NB4 (cell line): Measurements from ENCODE around the gene CRX.

Experiments used
- POLR2A ChIP-seq: IDR thresholded peaks from 2 replicates; pipeline ENCODE4 v1.6.1; 2011; ENCODE audit warnings: mild to moderate bottlenecking; ENCODE audit not compliant: insufficient read length; ENCODE audit errors: extremely low read depth
- TF ChIP-seq, protein P1 (sequence below): IDR thresholded peaks from one replicate; pipeline ENCODE4 v1.5.1; 2012; ENCODE audit warnings: low read depth, low read length
- TF ChIP-seq, protein P2 (sequence below): IDR thresholded peaks from 2 replicates; pipeline ENCODE4 v1.6.1; 2011; ENCODE audit warnings: low read depth, low read length

DNA sequence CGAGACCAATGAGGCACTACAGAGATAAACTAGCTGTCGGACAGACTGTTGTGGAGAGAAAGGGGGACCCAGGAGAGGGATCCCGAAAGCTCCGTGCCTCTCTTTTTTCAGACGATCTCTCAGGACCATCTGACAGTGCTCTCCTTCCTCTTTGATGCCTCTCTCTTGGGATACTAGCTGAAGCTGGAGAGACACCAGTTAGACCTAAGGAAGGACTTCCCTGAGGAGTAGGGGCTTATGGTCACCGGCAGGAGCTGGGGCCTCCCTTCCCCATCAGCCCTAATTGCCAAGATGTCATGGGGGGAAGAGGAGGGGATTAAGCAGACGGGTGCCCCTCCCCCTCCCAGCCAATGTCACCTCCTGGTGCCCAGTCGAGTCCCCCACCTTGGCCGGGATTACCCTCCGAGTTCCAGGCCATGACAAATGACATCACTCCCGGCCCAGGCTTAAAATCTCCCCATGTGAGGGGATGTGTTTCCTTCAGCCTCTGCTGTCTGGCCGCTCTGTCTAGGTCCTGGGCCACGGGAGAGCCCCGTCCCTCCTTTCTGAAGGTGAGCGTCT, at the start of gene CRX:
- no peak for TF ChIP-seq POLR2A
- TF ChIP-seq, protein P1, sequence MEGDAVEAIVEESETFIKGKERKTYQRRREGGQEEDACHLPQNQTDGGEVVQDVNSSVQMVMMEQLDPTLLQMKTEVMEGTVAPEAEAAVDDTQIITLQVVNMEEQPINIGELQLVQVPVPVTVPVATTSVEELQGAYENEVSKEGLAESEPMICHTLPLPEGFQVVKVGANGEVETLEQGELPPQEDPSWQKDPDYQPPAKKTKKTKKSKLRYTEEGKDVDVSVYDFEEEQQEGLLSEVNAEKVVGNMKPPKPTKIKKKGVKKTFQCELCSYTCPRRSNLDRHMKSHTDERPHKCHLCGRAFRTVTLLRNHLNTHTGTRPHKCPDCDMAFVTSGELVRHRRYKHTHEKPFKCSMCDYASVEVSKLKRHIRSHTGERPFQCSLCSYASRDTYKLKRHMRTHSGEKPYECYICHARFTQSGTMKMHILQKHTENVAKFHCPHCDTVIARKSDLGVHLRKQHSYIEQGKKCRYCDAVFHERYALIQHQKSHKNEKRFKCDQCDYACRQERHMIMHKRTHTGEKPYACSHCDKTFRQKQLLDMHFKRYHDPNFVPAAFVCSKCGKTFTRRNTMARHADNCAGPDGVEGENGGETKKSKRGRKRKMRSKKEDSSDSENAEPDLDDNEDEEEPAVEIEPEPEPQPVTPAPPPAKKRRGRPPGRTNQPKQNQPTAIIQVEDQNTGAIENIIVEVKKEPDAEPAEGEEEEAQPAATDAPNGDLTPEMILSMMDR, result no peak
- TF ChIP-seq, protein P2, sequence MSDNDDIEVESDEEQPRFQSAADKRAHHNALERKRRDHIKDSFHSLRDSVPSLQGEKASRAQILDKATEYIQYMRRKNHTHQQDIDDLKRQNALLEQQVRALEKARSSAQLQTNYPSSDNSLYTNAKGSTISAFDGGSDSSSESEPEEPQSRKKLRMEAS, result no peak
